Natural killer cell treated with Interleukin-12 subunit alpha and Interleukin-12 subunit beta and Interleukin-15 and Interleukin-18, amount 100 ng/mL, for 72 hours (primary cell): ENCODE measurements around the gene FAM20C. TPM values are rescaled to one million over a fixed set of nuclear protein-coding genes. Genes with fewer than 3 reads are reported as not detected.

Experiments used
- ATAC-seq, 2 donors: fragments of 150-1000 bp; cut with Tn5 transposase in 1 of 2; sonication (Bioruptor Pico), chemical (Tn5 transposase) in 1 of 2; 2 replicates each; pipeline ENCODE4 v1.10.0; 2021
- DNase-seq: peaks from one replicate; pipeline ENCODE4 v3.0.0; 2022; ENCODE audit warnings: low spot score
- H3K27ac Mint-ChIP-seq, 2 donors: 1 replicate in 1 of 2; 2 replicates in 1 of 2; pipeline ENCODE4 v1.8.0; 2022; ENCODE audit warnings: mixed read lengths in 2 of 2, mild to moderate bottlenecking in 1 of 2, moderate library complexity in 1 of 2
- H3K27me3 Mint-ChIP-seq, 2 donors: 1 replicate in 1 of 2; 2 replicates in 1 of 2; pipeline ENCODE4 v1.8.0; 2022; ENCODE audit warnings: mixed read lengths in 2 of 2
- H3K36me3 Mint-ChIP-seq: one replicate; pipeline ENCODE4 v1.8.0; 2022; ENCODE audit warnings: mixed read lengths
- H3K4me1 Mint-ChIP-seq, 2 donors: 1 replicate in 1 of 2; 2 replicates in 1 of 2; pipeline ENCODE4 v1.8.0; 2022; ENCODE audit warnings: low read depth in 2 of 2, mixed read lengths in 2 of 2, mild to moderate bottlenecking in 1 of 2
- H3K4me3 Mint-ChIP-seq: one replicate; pipeline ENCODE4 v1.8.0; 2022; ENCODE audit warnings: mixed read lengths
- H3K9me3 Mint-ChIP-seq: 2 replicates; pipeline ENCODE4 v1.8.0; 2022; ENCODE audit warnings: mixed read lengths
- total RNA-seq, 2 donors: library from RNA; stranded (reverse); gene quantifications; one replicate each; pipeline ENCODE4 v1.2.3, GENCODE V29; 2022

FAM20C gene
- total RNA-seq, 2 donors from 2014 or later: 0.62 to 0.98 TPM

DNA sequence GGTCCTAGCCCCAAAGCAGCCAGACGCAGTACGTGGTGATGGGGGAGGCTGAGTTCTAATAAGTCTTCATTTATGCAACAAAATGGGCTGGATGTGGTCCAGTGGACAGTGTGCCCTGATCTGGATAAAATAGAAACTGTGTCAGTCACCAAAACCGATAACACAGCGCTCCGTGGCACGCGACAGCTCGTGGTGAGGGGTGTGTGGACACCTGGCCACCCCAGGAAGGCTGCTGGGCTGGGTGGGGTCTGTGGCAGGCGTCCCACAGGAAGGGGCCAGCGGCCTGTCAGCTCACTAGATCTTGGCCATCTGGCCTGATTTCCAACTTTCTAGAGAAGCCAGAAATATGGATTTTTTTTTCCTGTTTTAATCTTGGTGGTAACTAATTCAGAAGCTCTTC is 17.0 kb downstream of the FAM20C start:
- H3K4me1 Mint-ChIP-seq: peaks cover 0 to 3% of the 10 kb centered on the region in 2 donors
- H3K27ac Mint-ChIP-seq: no peak overlapping the region
- H3K9me3 Mint-ChIP-seq: no peaks in the 10 kb centered on the region
- no peak overlapping the region for H3K4me3 Mint-ChIP-seq
- no peaks in the 10 kb centered on the region for H3K36me3 Mint-ChIP-seq
- ATAC-seq (no peak), DNase-seq (no peak)
- no peaks in the 10 kb centered on the region for H3K27me3 Mint-ChIP-seq

GRCh38 chr7:209906-210305 is 17.5 kb downstream of the FAM20C start:
- Mint-ChIP-seq H3K4me1 (peaks cover 0 to 3% of the 10 kb centered on the region in 2 donors), H3K27me3 (no peaks in the 10 kb centered on the region), H3K27ac (no peak overlapping the region), H3K9me3 (no peaks in the 10 kb centered on the region), H3K36me3 (no peaks in the 10 kb centered on the region), H3K4me3 (no peak overlapping the region)
- no peak for ATAC-seq
- DNase-seq: no peak

GRCh38 chr7:210401-210925 is 18.1 kb downstream of the FAM20C start:
- Mint-ChIP-seq H3K27ac (no peak overlapping the region), H3K9me3 (no peaks in the 10 kb centered on the region), H3K4me3 (no peak overlapping the region), H3K27me3 (no peaks in the 10 kb centered on the region), H3K4me1 (peaks cover 0 to 3% of the 10 kb centered on the region in 2 donors), H3K36me3 (no peaks in the 10 kb centered on the region)
- DNase-seq (no peak), ATAC-seq (no peak)

DNA sequence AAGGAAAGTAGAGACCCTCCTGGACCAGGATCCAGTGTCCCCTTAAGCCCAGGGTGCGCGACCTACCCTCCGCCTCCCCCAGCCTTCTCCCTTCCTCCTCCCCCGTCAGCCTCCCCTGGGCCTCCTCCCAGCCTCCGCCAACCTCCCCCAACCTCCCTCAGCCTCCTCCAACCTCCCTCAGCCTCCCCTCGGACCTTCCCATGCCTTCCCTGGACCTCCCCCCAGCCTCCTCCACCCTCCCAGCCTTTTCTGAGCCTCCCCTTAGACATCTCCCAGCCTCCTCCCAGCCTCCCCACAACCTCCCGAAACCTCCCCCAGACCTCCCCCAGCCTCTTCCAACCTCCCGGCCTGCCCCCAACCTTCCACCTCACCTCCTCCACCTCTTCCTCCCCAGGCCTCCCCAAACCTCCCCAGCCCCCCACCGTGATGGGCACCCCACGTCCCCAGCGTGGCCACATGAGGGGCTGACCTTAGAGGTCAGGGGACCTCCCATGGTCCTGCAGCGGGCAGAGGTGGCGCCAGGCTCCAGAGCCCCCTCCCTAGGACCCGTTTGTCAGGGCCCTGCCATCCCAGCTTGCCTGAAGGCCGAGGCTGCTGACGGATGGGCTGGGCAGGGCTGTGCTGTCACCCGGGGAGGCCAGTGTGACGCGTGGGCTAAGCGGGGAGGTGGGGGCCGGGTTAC is 18.8 kb downstream of the FAM20C start:
- H3K9me3 Mint-ChIP-seq: no peaks in the 10 kb centered on the region
- no peaks in the 10 kb centered on the region for H3K27me3 Mint-ChIP-seq
- ATAC-seq: peak in 1 of 2 donors; percentile 11
- H3K4me1 Mint-ChIP-seq: no peaks in the 10 kb centered on the region
- no peak for DNase-seq
- no peak overlapping the region for H3K4me3 Mint-ChIP-seq
- H3K27ac Mint-ChIP-seq: no peak overlapping the region
- H3K36me3 Mint-ChIP-seq: no peaks in the 10 kb centered on the region

- DNase-seq (no peak), ATAC-seq (peak in 1 of 2 donors; percentile 23)
- no peaks in the 10 kb centered on the region for H3K36me3 Mint-ChIP-seq
- no peaks in the 10 kb centered on the region for H3K27me3 Mint-ChIP-seq
- H3K4me1 Mint-ChIP-seq: no peaks in the 10 kb centered on the region
- no peaks in the 10 kb centered on the region for H3K9me3 Mint-ChIP-seq
- H3K4me3 Mint-ChIP-seq: no peak overlapping the region
- H3K27ac Mint-ChIP-seq: no peak overlapping the region
Measured at GRCh38 chr7:211715-212058, 19.3 kb downstream of the FAM20C start.

- Mint-ChIP-seq H3K9me3 (no peaks in the 10 kb centered on the region), H3K36me3 (no peaks in the 10 kb centered on the region), H3K4me3 (no peak overlapping the region), H3K27ac (no peak overlapping the region), H3K27me3 (no peaks in the 10 kb centered on the region), H3K4me1 (no peaks in the 10 kb centered on the region)
- DNase-seq (no peak), ATAC-seq (no peak)
Measured at GRCh38 chr7:212754-213153, 20.4 kb downstream of the FAM20C start.

- Mint-ChIP-seq H3K4me3 (no peak overlapping the region), H3K27ac (no peak overlapping the region), H3K27me3 (no peaks in the 10 kb centered on the region), H3K36me3 (no peaks in the 10 kb centered on the region), H3K4me1 (no peaks in the 10 kb centered on the region), H3K9me3 (no peaks in the 10 kb centered on the region)
- ATAC-seq (no peak), DNase-seq (no peak)
Measured at GRCh38 chr7:213324-213993, 21.1 kb downstream of the FAM20C start.

DNA sequence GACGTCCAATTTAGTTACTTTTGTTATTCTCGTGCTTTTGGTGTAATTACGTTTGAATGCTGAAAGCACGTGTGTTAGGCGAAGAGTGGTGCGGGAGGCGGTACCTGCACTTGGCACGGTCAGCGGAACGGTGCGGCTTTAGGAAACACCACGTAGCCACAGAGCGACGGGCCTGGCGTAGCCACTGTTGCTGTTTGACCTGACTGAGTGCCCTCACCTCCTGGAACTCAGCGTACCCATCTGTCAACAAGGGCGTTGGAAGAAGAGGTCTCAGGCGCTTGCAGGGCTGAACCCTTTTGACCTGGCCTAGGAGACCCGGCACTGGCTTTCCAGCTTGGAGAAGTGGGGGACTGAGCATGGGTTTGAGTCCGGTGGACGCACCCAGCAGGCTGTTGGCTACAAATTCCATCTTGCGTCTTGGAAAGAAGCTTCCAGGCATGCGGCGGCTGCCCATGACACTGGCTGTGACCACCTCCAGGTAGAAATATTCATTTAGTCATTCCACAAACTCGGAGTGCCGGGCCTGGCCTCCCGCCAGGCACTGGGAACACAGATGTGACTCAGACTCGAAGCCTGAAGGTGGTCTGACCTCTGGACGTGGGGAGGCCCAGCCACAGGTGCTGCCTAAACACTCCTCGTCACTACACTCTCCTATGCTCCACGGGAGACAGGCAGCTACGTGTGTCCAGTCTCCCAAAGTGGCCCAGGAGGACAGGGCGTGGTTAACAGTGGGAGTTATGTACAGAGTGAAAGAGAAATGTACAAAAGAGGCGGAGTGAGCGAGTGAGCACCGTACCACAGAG is 22.2 kb downstream of the FAM20C start:
- Mint-ChIP-seq H3K27me3 (no peaks in the 10 kb centered on the region), H3K27ac (no peak overlapping the region), H3K4me3 (no peak overlapping the region), H3K36me3 (no peaks in the 10 kb centered on the region), H3K4me1 (no peaks in the 10 kb centered on the region), H3K9me3 (no peaks in the 10 kb centered on the region)
- DNase-seq (no peak), ATAC-seq (no peak)

DNA sequence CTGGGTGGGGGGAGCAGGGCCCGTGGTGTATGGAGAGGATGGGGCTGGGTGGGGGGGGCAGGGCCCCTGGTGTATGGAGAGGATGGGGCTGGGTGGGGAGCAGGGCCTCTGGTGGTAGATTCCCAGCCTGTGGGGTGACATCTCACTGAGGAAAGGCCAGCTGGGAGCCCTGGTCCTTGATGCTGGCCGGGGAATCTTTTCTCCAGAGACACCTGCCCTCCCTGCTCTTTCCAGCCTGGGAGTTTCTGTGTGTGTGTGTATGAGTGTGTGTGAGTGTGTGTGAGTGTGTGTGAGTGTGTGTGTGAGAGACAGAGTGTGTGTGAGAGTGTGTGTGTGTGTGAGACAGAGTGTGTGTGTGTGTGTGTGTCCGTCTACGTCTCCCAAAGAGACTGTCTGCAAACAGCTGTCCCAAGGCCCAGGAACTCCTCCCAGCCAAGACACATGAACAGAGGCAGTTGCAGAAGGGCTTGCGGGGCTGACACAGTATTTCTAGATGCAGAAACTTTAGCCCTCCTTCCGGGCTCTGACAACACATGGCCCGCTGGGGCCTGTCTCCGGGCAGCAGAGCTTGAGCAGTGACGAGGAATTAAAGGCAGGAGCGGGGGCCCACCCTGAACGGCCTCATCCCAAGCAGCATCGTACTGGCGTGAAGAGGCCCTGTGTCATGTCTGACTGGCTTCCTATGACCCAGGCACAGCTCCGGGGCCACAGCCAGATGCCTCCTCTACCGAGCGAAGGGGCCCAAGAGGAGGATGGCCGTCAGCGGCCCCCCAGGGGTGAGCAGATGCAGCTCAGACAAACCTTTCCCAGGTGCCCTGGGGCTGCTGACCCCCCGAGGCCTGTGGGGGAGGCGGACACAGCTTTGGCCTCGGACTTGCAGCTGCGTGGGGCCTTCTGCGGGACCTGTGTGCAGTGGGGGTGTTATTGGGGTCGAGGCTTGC is 24.3 kb downstream of the FAM20C start:
- Mint-ChIP-seq H3K4me1 (peaks cover 0 to 4% of the 10 kb centered on the region in 2 donors), H3K9me3 (no peaks in the 10 kb centered on the region), H3K27me3 (no peaks in the 10 kb centered on the region), H3K36me3 (no peaks in the 10 kb centered on the region), H3K27ac (no peak overlapping the region), H3K4me3 (no peak overlapping the region)
- DNase-seq: no peak
- no peak for ATAC-seq

DNA sequence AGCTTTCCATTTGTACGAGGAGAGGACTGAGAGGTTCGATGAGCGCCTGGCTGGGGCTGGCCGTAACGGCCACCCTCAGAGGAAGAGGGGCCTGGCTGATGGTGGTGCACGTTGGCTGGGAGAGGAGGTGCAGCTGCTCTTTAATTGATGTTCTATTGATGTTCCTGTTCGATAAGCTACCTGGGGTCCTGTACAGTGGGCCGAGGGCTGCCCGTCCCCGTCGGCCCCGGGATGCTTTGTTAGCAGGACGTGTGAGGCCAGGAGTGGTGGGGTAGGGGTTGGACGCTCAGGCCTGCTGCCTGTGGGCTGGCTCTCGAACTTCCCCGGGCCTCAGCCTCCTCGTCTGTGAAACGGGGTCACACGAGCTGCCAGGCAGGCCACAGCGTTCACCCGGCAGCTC is 25.4 kb downstream of the FAM20C start:
- H3K27me3 Mint-ChIP-seq: no peaks in the 10 kb centered on the region

GRCh38 chr7:218316-218715 is 25.9 kb downstream of the FAM20C start:
- H3K9me3 Mint-ChIP-seq: no peaks in the 10 kb centered on the region
- ATAC-seq (peak; percentile 3 to 13), DNase-seq (no peak)
- no peak overlapping the region for H3K27ac Mint-ChIP-seq
- H3K36me3 Mint-ChIP-seq: no peaks in the 10 kb centered on the region
- no peak overlapping the region for H3K4me3 Mint-ChIP-seq
- no peaks in the 10 kb centered on the region for H3K27me3 Mint-ChIP-seq
- peaks cover 0 to 6% of the 10 kb centered on the region in 2 donors for H3K4me1 Mint-ChIP-seq

More for the DNA sequence above, 25.4 kb downstream of the FAM20C start:
- H3K4me1 Mint-ChIP-seq: peaks cover 0 to 6% of the 10 kb centered on the region in 2 donors
- DNase-seq (no peak), ATAC-seq (no peak)
- H3K4me3 Mint-ChIP-seq: no peak overlapping the region
- H3K27ac Mint-ChIP-seq: no peak overlapping the region
- no peaks in the 10 kb centered on the region for H3K9me3 Mint-ChIP-seq
- no peaks in the 10 kb centered on the region for H3K36me3 Mint-ChIP-seq

DNA sequence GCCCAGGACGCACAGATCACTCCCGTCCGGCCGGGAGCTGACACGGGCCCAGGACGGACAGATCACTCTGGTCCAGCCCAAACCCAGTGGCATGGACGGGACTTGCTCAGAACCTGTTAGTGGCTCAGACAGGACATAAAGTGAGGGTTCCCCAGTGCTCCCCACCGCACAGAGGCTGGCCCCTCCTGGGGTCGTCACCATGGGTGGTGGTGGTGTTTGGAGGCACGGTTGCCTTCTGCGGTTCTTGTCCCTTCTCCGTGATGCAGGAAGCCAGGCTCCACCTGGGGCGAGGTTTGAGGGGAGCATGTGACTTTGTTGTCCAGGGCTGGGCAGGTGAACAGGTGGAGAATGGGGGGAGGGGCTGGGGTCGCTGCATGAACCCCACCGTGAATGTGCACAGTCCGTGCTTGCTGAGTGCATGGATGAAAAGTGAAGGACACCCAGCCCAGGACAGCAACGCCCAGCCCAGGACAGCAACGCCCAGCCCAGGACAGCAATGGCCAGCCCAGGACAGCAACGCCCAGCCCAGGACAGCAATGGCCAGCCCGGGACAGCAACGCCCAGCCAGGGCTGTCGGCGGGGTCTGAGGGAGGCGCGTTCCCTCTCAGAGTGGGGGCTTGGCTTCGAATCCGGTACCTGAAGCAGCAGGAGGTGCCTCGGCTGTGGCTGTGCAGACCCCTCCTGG is 26.7 kb downstream of the FAM20C start:
- Mint-ChIP-seq H3K4me1 (peaks cover 0 to 6% of the 10 kb centered on the region in 2 donors), H3K9me3 (no peaks in the 10 kb centered on the region), H3K4me3 (no peak overlapping the region), H3K27ac (no peak overlapping the region), H3K27me3 (no peaks in the 10 kb centered on the region), H3K36me3 (no peaks in the 10 kb centered on the region)
- no peak for ATAC-seq
- no peak for DNase-seq
